Right ventricle myocardium superior (tissue), 1 donor: Measurements from ENCODE around the gene FRMD6. TPM values are rescaled to one million over a fixed set of nuclear protein-coding genes. Genes with fewer than 3 reads are reported as not detected.
A peak's percentile ranks its signal among the peaks of the same experiment; 100 is the strongest.
"Not testable (repeated sequence)": the region's sequence is repeated elsewhere in the genome, so short reads cannot be mapped to it uniquely, and the experiment has no call there.

Experiments used
- ATAC-seq: fragments of 200-7000 bp; cut with Tn5 transposase; one replicate; pipeline ENCODE4 v1.9.1; 2020; ENCODE audit warnings: mild to moderate bottlenecking; ENCODE audit not compliant: poor library complexity
- DNase-seq: peaks from one replicate; pipeline ENCODE4 v3.0.0-alpha.2; 2020
- intact Hi-C: fragments of 100-400 bp; cut with DNase I; formaldehyde crosslinking; loops from one replicate; pipeline ENCODE4 v1.11.2; 2022
- total RNA-seq: library from RNA; stranded (reverse); fragmentation: NEBNext Ultra II Directional; extraction: Animal tissue kit (Norgen Biotek cat#: 25700); gene quantifications from one replicate; pipeline ENCODE4 v1.2.1, GENCODE V29; 2021
- donor health status: DM: no; HTN: yes; CAD: no; lungs with severe emphysema.

Gene FRMD6
- total RNA-seq, 1 donor from 2014 or later, result 7.4 TPM

- intact Hi-C loops, result no loop called here
- ATAC-seq (no peak), DNase-seq (no peak)
Observed at GRCh38 chr14:51626185-51626584, 25.5 kb upstream of the FRMD6 start.

GRCh38 chr14:51626788-51627187 is 24.9 kb upstream of the FRMD6 start:
- ATAC-seq, result no peak
- intact Hi-C loops, result no loop called here

GRCh38 chr14:51627313-51627712 is 24.4 kb upstream of the FRMD6 start:
- intact Hi-C loops, result no loop called here
- ATAC-seq (no peak), DNase-seq (no peak)

More at GRCh38 chr14:51626788-51627187, 24.9 kb upstream of the FRMD6 start:
- DNase-seq, result no peak

GRCh38 chr14:51628238-51628637 is 23.5 kb upstream of the FRMD6 start:
- intact Hi-C loops, result no loop called here
- DNase-seq (no peak), ATAC-seq (no peak)

GRCh38 chr14:51630987-51631386 is 20.7 kb upstream of the FRMD6 start:
- ATAC-seq, result no peak
- DNase-seq, result no peak
- intact Hi-C loops, result no loop called here

- ATAC-seq, intact Hi-C loops, DNase-seq: not testable (repeated sequence)
Observed at GRCh38 chr14:51633298-51633697, 18.4 kb upstream of the FRMD6 start.

GRCh38 chr14:51636109-51636508 is 15.6 kb upstream of the FRMD6 start:
- DNase-seq, result no peak
- no peak for ATAC-seq
- intact Hi-C loops, result no loop called here

GRCh38 chr14:51638071-51638944 is 13.4 kb upstream of the FRMD6 start:
- intact Hi-C loops, result no loop called here
- DNase-seq (no peak), ATAC-seq (peak; percentile 49)

GRCh38 chr14:51639668-51640316 is 11.9 kb upstream of the FRMD6 start:
- DNase-seq (no peak), ATAC-seq (no peak)
- intact Hi-C loops, result no loop called here

- intact Hi-C loops, result no loop called here
- DNase-seq, result no peak
- ATAC-seq, result no peak
Observed at GRCh38 chr14:51643140-51643539, 8.6 kb upstream of the FRMD6 start.

- no peak for DNase-seq
- intact Hi-C loops, result no loop called here
- ATAC-seq, result no peak
Observed at GRCh38 chr14:51644217-51644933, 7.3 kb upstream of the FRMD6 start.

GRCh38 chr14:51648296-51648695 is 3.4 kb upstream of the FRMD6 start:
- ATAC-seq (no peak), DNase-seq (no peak)
- intact Hi-C loops, result no loop called here

GRCh38 chr14:51650716-51651387 is 858 bp upstream of the FRMD6 start:
- no peak for ATAC-seq

GRCh38 chr14:51652168-51653078 is 713 bp downstream of the FRMD6 start:
- ATAC-seq (peak; percentile 59), DNase-seq (peak; percentile 72)
- intact Hi-C loops, result loop anchor here (5.0 to 10.0 kb wide), 2 partner anchors 122 to 370 kb away; no protein-coding TSS in a partner anchor

More at GRCh38 chr14:51650716-51651387, 858 bp upstream of the FRMD6 start:
- DNase-seq, result peak; percentile 49
- intact Hi-C loops, result loop anchor here (5.0 to 10.0 kb wide), 2 partner anchors 124 to 369 kb away; no protein-coding TSS in a partner anchor

- intact Hi-C loops, result loop anchor here (5.0 to 10.0 kb wide), 2 partner anchors 122 to 371 kb away; no protein-coding TSS in a partner anchor
- ATAC-seq (no peak), DNase-seq (no peak)
Observed at GRCh38 chr14:51653079-51653774, 1.5 kb downstream of the FRMD6 start.

GRCh38 chr14:51653775-51654532 is 2.2 kb downstream of the FRMD6 start:
- DNase-seq (no peak), ATAC-seq (no peak)
- intact Hi-C loops, result loop anchor here (5.0 to 10.0 kb wide), 2 partner anchors 121 to 372 kb away; no protein-coding TSS in a partner anchor
